AG04449 (cell line): ENCODE results near the gene GMEB2.
"Not testable (repeated sequence)": the region's sequence is repeated elsewhere in the genome, so short reads cannot be mapped to it uniquely, and the experiment has no call there.

Experiments
- CTCF ChIA-PET: fragments of 350-600 bp; formaldehyde crosslinking; extraction: SDS; loops from one replicate; lab custom pipeline; 2021; ENCODE audit warnings: antibody characterized with exemption; lab: Yijun Ruan, JAX
- POLR2A ChIA-PET: fragments of 400-600, 350-600 bp; formaldehyde crosslinking; extraction: SDS; loops from one replicate; lab custom pipeline; 2020; ENCODE audit warnings: antibody characterized with exemption, inconsistent platforms; lab: Yijun Ruan, JAX
- DNase-seq: peaks from one replicate; pipeline ENCODE4 v3.0.0-alpha.2; 2010; ENCODE audit warnings: low read depth, low spot score
- H3K4me3 ChIP-seq: 2 replicates; pipeline ENCODE4 v1.5.1; 2011; ENCODE audit warnings: low read depth, mild to moderate bottlenecking, control low read depth, low read length
- TF ChIP-seq, protein P1 (sequence below): IDR thresholded peaks from one replicate; pipeline ENCODE4 v1.5.1; 2011; ENCODE audit warnings: mild to moderate bottlenecking, moderate library complexity, low read length, control low read depth, inconsistent platforms; ENCODE audit not compliant: insufficient read depth; ENCODE audit errors: missing control alignments

Gene GMEB2

DNA sequence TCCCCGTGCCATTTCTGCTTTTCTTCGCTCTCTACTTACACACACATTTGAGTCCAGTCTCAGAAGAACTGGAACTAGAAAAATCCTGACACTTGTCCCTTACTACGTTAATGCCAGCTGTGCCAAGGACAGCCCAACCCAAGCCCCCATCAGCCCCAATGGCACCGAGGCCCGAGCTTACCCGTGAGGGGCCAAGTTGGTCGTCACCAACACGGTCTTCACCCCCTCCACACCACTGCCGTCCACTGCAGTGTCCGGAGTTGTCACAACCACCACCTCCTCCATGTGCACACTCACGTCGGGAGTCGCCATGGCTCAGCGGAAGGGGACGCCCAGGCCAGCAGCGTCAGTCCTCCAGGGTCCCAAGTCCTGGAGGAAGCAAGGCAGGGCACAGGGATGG, 7.8 kb downstream of the GMEB2 start:
- CTCF ChIA-PET: interaction anchor here (1.0 kb wide), 1 partner anchor 355 kb away, joined by 3 read pairs; no protein-coding TSS in a partner anchor
- POLR2A ChIA-PET: no interaction called here
- no peak overlapping the region for H3K4me3 ChIP-seq
- no peak for DNase-seq
- TF ChIP-seq, protein P1, sequence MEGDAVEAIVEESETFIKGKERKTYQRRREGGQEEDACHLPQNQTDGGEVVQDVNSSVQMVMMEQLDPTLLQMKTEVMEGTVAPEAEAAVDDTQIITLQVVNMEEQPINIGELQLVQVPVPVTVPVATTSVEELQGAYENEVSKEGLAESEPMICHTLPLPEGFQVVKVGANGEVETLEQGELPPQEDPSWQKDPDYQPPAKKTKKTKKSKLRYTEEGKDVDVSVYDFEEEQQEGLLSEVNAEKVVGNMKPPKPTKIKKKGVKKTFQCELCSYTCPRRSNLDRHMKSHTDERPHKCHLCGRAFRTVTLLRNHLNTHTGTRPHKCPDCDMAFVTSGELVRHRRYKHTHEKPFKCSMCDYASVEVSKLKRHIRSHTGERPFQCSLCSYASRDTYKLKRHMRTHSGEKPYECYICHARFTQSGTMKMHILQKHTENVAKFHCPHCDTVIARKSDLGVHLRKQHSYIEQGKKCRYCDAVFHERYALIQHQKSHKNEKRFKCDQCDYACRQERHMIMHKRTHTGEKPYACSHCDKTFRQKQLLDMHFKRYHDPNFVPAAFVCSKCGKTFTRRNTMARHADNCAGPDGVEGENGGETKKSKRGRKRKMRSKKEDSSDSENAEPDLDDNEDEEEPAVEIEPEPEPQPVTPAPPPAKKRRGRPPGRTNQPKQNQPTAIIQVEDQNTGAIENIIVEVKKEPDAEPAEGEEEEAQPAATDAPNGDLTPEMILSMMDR: no peak

DNA sequence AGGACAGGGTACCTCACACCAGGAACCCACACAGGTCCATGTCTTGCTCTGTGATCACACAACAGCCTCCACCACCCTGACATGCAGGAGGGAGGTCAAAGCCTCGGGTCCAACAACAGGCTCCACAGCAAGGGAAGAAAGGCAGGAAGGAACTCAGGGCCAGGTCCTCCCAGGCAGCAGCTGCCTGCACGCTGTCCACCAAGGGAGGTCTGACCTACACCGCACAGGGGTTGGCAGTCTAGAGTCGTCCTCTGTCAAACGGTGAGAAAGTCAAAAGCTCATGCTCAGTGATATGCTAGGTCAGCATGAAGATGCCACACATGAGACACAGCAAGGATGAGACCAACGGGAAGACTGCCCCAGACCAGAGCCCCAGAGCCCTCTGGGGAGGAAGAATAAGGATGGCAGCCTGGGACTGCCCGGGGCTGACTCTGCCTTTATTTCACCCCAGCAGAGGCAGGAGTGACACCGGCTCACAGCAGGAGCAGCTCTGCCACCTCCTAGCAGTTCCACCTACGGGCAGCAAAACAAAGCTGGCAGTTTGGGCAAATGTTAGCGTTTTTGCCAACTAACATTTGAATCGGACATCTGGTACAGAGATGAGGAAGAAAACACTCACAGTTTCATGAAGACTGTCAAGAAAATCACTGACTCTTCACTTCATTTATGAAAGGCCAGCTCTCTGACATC, 8.5 kb downstream of the GMEB2 start:
- DNase-seq: no peak
- ChIA-PET CTCF (interaction anchor here (1.0 kb wide), 1 partner anchor 355 kb away, joined by 3 read pairs; no protein-coding TSS in a partner anchor), POLR2A (no interaction called here)

DNA sequence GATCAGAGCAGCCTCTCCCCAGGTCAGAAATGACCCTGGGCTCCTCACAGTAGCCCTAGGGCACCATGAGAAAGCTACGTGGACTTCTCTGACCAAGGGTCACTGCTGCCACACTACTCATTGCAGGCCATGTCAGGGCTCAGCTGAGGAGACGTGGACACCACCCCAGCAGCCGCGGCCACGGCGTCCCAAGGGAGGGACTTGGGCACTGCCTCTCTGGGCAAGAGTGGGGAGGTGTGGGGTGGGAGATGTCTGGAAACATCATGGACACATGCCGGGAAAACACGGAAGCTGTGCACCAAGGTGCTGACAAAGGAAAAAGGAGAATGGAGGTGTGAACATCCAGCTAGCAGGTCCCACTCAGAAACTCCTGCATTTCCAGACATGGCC, 9.0 kb downstream of the GMEB2 start:
- POLR2A ChIA-PET: interaction anchor here (1.1 kb wide), 1 partner anchor 9 kb away, joined by 3 read pairs; no protein-coding TSS in a partner anchor

More for the DNA sequence above, 8.5 kb downstream of the GMEB2 start:
- H3K4me3 ChIP-seq: no peak overlapping the region
- TF ChIP-seq, protein P1: no peak

DNA sequence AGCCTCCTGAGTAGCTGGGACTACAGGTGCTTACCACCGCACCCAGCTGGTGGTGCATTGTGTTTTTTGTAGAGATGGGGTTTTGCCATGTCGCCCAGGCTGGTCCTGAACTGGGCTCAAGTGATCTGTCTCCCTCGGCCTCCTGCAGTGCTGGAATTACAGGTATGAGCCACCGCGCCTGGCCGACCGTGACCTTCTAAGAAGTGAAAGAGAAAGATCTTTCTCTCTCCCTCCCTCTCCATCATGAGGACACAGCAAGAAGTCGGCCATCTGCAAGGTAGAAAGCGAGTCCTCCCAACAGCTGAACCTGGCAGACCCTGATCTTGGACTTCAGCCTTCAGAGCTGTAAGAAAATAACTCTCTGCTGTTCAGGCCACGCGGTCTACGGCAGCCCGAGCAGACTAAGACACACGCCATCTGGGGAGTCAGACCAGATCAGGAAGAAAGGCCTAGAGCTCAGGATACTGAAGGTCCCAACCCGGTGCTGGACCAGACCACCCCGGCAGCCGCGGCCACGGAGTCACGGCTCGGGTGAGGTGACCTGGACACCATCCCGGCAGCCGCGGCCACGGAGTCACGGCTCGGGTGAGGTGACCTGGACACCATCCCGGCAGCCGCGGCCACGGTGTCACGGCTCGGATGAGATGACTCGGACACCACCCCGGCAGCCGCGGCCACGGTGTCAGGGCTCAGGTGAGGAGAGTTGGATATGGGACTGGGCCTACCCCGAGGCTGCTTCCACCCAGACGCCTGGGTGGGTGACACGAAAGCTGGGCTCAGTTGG, 9.6 kb downstream of the GMEB2 start:
- CTCF ChIA-PET: no interaction called here
- H3K4me3 ChIP-seq: no peak overlapping the region
- POLR2A ChIA-PET: interaction anchor here (1.1 kb wide), 1 partner anchor 10 kb away, joined by 3 read pairs; no protein-coding TSS in a partner anchor
- no peak for DNase-seq
- TF ChIP-seq, protein P1: no peak

More for the DNA sequence above, 9.0 kb downstream of the GMEB2 start:
- DNase-seq: no peak
- TF ChIP-seq, protein P1: no peak
- CTCF ChIA-PET: no interaction called here
- H3K4me3 ChIP-seq: no peak overlapping the region

DNA sequence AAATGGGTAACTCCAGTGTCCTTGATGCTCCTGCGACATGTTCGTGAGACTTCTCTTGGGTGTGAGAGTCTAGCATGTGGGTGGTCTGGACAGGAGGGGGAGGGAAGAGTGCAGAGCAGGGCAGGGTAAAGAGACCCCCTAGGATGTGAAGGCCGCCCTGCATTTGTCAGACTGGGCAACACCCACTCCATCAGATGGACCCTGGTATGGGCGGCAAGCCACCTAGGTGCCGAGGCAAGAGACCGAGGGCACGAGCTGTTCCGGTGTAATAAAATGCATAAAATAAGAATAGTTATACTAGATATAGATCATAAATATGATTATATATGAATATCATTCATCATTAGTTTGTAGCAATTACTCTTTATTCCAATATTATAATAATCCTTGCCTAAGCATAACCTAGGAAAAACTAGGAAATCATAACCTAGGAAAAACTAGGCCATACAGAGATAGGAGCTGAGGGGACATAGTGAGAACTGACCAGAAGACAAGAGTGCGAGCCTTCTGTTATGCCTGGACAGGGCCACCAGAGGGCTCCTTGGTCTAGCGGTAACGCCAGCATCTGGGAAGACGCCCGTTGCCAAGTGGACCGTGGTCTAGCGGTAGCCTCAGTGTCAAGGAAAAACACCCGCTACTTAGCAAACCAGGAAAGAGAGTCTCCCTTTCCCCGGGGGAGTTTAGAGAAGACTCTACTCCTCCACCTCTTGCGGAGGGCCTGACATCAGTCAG, 12.9 kb downstream of the GMEB2 start:
- DNase-seq, H3K4me3 ChIP-seq, POLR2A ChIA-PET: not testable (repeated sequence)
- CTCF ChIA-PET: interaction anchor here (0.9 kb wide), 1 partner anchor 8 kb away, joined by 3 read pairs; no protein-coding TSS in a partner anchor

DNA sequence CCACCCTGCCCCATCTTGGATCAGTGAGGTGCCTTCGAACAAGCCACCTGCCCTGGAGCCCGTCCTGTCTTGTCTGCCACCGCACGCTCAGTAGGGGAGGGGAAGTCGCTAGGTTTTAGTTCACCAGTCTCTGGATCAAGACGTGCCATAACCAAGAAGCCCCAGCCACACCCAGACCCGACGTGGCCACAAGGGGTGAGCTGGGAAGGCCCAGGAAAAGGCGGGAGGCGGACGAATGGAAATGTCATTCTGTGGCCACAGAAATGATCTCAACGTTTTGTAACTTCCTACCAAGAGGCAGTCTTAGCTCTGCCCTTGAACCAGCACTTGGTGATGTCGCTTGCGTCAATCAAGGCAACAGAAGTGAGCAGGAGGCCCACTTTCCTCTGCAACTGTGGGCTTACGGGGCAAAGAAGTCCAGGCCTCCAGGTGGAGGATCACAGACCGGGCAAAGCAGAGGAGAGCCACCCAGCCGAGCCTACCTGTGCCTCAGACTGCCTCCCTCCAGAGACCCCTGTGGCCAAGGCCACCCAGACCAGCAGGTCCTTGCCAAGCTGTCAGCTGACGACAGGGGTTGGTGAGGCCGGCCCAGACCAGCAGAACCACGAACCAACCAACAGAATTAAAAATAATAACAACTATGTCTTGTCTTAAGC, 14.5 kb downstream of the GMEB2 start:
- TF ChIP-seq, protein P1: no peak
- ChIA-PET POLR2A (no interaction called here), CTCF (no interaction called here)
- DNase-seq: no peak
- no peak overlapping the region for H3K4me3 ChIP-seq
